Endodermal cell (in vitro differentiated cells): ENCODE data around the gene PLA2R1. TPM values are rescaled to one million over a fixed set of nuclear protein-coding genes. Genes with fewer than 3 reads are reported as not detected.
A peak's percentile ranks its signal among the peaks of the same experiment; 100 is the strongest.

ENCODE experiments used
- DNase-seq: peaks from one replicate; pipeline ENCODE4 v3.0.0-alpha.2; 2017
- H3K27ac ChIP-seq: 2 replicates; pipeline ENCODE4 v1.5.1; 2013; ENCODE audit warnings: mild to moderate bottlenecking, low read depth, low read length, moderate library complexity
- H3K27me3 ChIP-seq: 2 replicates; pipeline ENCODE4 v1.6.1; 2013; ENCODE audit warnings: mild to moderate bottlenecking, low read length, moderate library complexity; ENCODE audit not compliant: insufficient read depth, control insufficient read depth, poor library complexity, severe bottlenecking
- H3K36me3 ChIP-seq: 2 replicates; pipeline ENCODE4 v1.7.0; 2013; ENCODE audit warnings: mild to moderate bottlenecking, low read length, moderate library complexity; ENCODE audit not compliant: control insufficient read depth, insufficient read depth
- H3K4me1 ChIP-seq: one replicate; pipeline ENCODE4 v1.7.0; 2013; ENCODE audit warnings: low read length; ENCODE audit not compliant: control insufficient read depth, insufficient read depth
- H3K4me3 ChIP-seq: 2 replicates; pipeline ENCODE4 v1.5.1; 2013; ENCODE audit warnings: mild to moderate bottlenecking, low read length, moderate library complexity
- H3K9ac ChIP-seq: 2 replicates; pipeline ENCODE4 v1.6.1; 2013; ENCODE audit warnings: mild to moderate bottlenecking, low read length, moderate library complexity; ENCODE audit not compliant: poor library complexity, severe bottlenecking; ENCODE audit errors: extremely low read depth
- H3K9me3 ChIP-seq: 2 replicates; pipeline ENCODE4 v1.6.1; 2013; ENCODE audit warnings: mild to moderate bottlenecking, low read length, moderate library complexity; ENCODE audit not compliant: control insufficient read depth
- H3K27ac Mint-ChIP-seq: 2 replicates; pipeline ENCODE4 v1.8.0; 2020; ENCODE audit warnings: mixed read lengths
- H3K27me3 Mint-ChIP-seq: 2 replicates; pipeline ENCODE4 v1.8.0; 2021; ENCODE audit warnings: mild to moderate bottlenecking, mixed read lengths; ENCODE audit not compliant: insufficient read depth
- H3K36me3 Mint-ChIP-seq: 2 replicates; pipeline ENCODE4 v1.8.0; 2020; ENCODE audit warnings: low read depth, mixed read lengths
- H3K4me1 Mint-ChIP-seq: 2 replicates; pipeline ENCODE4 v1.8.0; 2020; ENCODE audit warnings: mixed read lengths
- H3K4me3 Mint-ChIP-seq: 2 replicates; pipeline ENCODE4 v1.8.0; 2020; ENCODE audit warnings: mild to moderate bottlenecking, moderate library complexity, mixed read lengths
- H3K9me3 Mint-ChIP-seq: 2 replicates; pipeline ENCODE4 v1.8.0; 2020; ENCODE audit warnings: mild to moderate bottlenecking, mixed read lengths
- WGBS, 2 experiments: methylation state at CpG; one replicate each; pipeline versions ENCODE4 v1.1.5 to v1.1.7; 2013; ENCODE audit warnings: missing lambda C conversion rate in 2 of 2, mixed read lengths in 1 of 2; ENCODE audit not compliant: insufficient coverage in 1 of 2, insufficient read length in 1 of 2; 5-methylcytosine and 5-hydroxymethylcytosine counted together
- long read RNA-seq, 4 experiments: library from polyadenylated mRNA in 2 of 4; library from RNA in 1 of 4; library from capped mRNA in 1 of 4; stranded (forward) in 3 of 4; unstranded in 1 of 4; transcript quantifications; one replicate each; pipeline ENCODE4 v2.0.0, GENCODE V29; 2020 to 2021; ENCODE audit warnings: inconsistent platforms in 1 of 4
- polyA plus RNA-seq, 2 experiments: library from polyadenylated mRNA; stranded (reverse); fragments of 50-300 nt; gene quantifications; one replicate each; pipeline ENCODE4 v1.2.3, GENCODE V29; 2013
- total RNA-seq, 2 donors: library from RNA; stranded (reverse); fragmentation: NEBNext Ultra II Directional in 1 of 2; extraction: Animal tissue kit (Norgen Biotek cat#: 25700) in 1 of 2; gene quantifications; 2 replicates in 1 of 2; 3 replicates in 1 of 2; pipeline ENCODE4 v1.2.1, GENCODE V29; 2021
- TF ChIP-seq, protein P1 (sequence below): fragments of 200-600 bp; sonication (generic); conservative IDR thresholded peaks from 2 replicates; pipeline ENCODE4 v1.5.0; 2021; ENCODE audit warnings: antibody characterized with exemption, mild to moderate bottlenecking

Gene PLA2R1
- 1 to 10 TPM; 1.4 to 1.8 TPM for total RNA-seq
- 0.32 TPM for polyA plus RNA-seq (2013, experiment 1 of 2)
- 0.62 TPM for polyA plus RNA-seq (2013, experiment 2 of 2)
- long read RNA-seq, experiment 1, partial matches to known transcripts: 0 of 1 reads
- long read RNA-seq, experiment 1, other reads (novel, unspliced or antisense): 1 of 1 reads
- long read RNA-seq, experiment 2, full-length matches to known transcripts: 1 of 9 reads
- long read RNA-seq, experiment 2, partial matches to known transcripts: 5 of 9 reads
- long read RNA-seq, experiment 2, other reads (novel, unspliced or antisense): 3 of 9 reads
- long read RNA-seq, experiment 3, partial matches to known transcripts: 9 of 11 reads
- long read RNA-seq, experiment 3, other reads (novel, unspliced or antisense): 2 of 11 reads
- long read RNA-seq, experiment 4: 0 reads

GRCh38 chr2:160062292-160063005 lies at the start of gene PLA2R1:
Gene PLA2R1, minus strand, starts transcription at chr2:160062615. Its CDS starts 212 bp downstream, at chr2:160062403.
- Histone ChIP-seq H3K9me3 (peaks cover 26% of the 10 kb centered on the region), H3K27ac (no peak within 1 kb of the TSS), H3K4me3 (peak within 1 kb of the TSS; percentile 83), H3K36me3 (no peaks in the 10 kb centered on the region), H3K9ac (peak within 1 kb of the TSS; percentile 32), H3K4me1 (no peaks in the 10 kb centered on the region), H3K27me3 (peaks cover 26% of the 10 kb centered on the region)
- peaks cover 3% of the 10 kb centered on the region for H3K36me3 Mint-ChIP-seq
- H3K9me3 Mint-ChIP-seq: peaks cover 18% of the 10 kb centered on the region
- H3K4me3 Mint-ChIP-seq: peak within 1 kb of the TSS; percentile 77
- peaks cover 50% of the 10 kb centered on the region for H3K27me3 Mint-ChIP-seq
- peak; percentile 90 for DNase-seq
- H3K27ac Mint-ChIP-seq: peak within 1 kb of the TSS; percentile 28
- peaks cover 8% of the 10 kb centered on the region for H3K4me1 Mint-ChIP-seq
- WGBS, 2 experiments: 2% methylated on average over 32 to 52 of the region's 52 CpGs
- TF ChIP-seq, protein P1, sequence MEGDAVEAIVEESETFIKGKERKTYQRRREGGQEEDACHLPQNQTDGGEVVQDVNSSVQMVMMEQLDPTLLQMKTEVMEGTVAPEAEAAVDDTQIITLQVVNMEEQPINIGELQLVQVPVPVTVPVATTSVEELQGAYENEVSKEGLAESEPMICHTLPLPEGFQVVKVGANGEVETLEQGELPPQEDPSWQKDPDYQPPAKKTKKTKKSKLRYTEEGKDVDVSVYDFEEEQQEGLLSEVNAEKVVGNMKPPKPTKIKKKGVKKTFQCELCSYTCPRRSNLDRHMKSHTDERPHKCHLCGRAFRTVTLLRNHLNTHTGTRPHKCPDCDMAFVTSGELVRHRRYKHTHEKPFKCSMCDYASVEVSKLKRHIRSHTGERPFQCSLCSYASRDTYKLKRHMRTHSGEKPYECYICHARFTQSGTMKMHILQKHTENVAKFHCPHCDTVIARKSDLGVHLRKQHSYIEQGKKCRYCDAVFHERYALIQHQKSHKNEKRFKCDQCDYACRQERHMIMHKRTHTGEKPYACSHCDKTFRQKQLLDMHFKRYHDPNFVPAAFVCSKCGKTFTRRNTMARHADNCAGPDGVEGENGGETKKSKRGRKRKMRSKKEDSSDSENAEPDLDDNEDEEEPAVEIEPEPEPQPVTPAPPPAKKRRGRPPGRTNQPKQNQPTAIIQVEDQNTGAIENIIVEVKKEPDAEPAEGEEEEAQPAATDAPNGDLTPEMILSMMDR: no peak

DNA sequence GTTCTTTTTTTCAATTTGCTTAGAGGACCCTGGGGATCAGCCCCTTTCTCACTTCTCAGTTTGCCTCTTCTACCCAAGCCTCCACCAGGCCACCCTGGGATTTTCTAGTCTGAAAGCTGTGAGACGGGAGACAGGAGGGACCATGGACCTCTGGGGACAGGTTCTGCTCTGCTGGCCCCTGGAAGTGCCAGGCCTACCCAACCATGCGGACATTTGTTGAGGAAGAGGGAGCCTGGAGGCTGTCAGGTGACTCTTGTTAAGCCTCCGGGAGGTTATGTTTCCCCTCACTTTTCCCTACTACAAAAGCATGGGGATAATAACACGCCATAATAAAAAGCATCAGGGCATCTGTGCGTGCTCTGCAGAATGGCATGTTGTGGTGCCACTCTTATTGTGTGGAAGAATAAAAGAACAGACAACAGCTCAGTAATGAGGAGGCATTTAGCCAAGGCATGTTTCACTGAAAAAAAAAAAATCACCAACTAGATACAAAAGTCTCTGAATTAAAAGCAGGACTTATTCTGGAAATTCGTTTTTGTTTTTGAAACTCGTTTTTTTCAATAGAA lies 48.3 kb upstream of the PLA2R1 start:
- no peaks in the 10 kb centered on the region for H3K9me3 ChIP-seq
- no peaks in the 10 kb centered on the region for H3K4me1 ChIP-seq
- no peaks in the 10 kb centered on the region for H3K36me3 ChIP-seq
- DNase-seq: no peak
- WGBS, 2 experiments: 81 to 84% methylated on average over 6 to 7 of the region's 7 CpGs
- H3K27ac ChIP-seq: no peak overlapping the region
- Mint-ChIP-seq H3K4me1 (no peaks in the 10 kb centered on the region), H3K36me3 (no peaks in the 10 kb centered on the region), H3K4me3 (no peak overlapping the region), H3K27me3 (no peaks in the 10 kb centered on the region), H3K9me3 (peaks cover 12% of the 10 kb centered on the region), H3K27ac (no peak overlapping the region)
- TF ChIP-seq, protein P1: no peak
- H3K9ac ChIP-seq: no peak overlapping the region
- no peak overlapping the region for H3K4me3 ChIP-seq
- no peaks in the 10 kb centered on the region for H3K27me3 ChIP-seq

DNA sequence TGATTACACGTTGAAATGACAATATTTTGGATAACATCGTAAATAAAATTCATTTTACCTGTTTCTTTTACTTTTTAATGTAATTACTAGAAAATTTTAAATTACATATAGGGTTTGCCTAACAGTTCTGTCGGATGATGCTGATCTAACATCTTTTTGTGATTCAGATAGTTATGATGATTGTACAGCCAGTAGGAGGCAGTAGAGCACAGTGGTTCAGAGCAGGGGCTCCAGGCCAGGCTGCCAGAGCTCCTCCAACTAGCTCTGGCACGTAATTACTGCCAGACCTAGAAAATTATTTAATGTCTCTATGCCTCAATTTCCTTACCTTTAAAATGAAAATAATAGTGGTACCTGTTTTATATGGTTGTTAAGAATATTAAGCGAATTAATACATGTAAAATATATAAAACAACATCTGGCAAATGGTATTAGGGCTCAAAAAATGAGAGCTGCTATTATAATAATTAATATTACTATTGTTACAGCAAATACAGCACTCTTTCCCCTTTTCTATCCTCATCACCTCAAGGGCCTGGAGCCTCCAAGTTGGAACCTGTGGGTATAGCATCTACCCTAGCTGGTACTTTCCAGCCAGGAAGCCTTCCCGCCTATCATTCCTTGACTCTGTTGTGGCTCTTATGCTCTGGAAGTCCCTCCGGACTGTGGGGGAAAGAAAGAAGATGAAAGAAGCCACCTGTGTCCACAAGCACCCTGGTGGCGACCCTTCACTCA lies 47.7 kb upstream of the PLA2R1 start:
- no peak overlapping the region for H3K4me3 Mint-ChIP-seq
- Histone ChIP-seq H3K9ac (no peak overlapping the region), H3K4me1 (no peaks in the 10 kb centered on the region), H3K36me3 (no peaks in the 10 kb centered on the region), H3K27ac (no peak overlapping the region), H3K4me3 (no peak overlapping the region), H3K9me3 (no peaks in the 10 kb centered on the region), H3K27me3 (no peaks in the 10 kb centered on the region)
- H3K9me3 Mint-ChIP-seq: peaks cover 6% of the 10 kb centered on the region
- DNase-seq: peak; percentile 80
- TF ChIP-seq, protein P1: peak; percentile 94
- WGBS, 2 experiments: 75 to 100% methylated on average over 1 to 5 of the region's 8 CpGs
- no peak overlapping the region for H3K27ac Mint-ChIP-seq
- H3K36me3 Mint-ChIP-seq: no peaks in the 10 kb centered on the region
- H3K4me1 Mint-ChIP-seq: no peaks in the 10 kb centered on the region
- H3K27me3 Mint-ChIP-seq: no peaks in the 10 kb centered on the region
